ENCODE measurements around the gene ZNF155.

GRCh38 chr19:43956827-43957226, 27.2 kb upstream of the ZNF155 start:
- no peak for TF ChIP-seq TCF7L2 (IDR thresholded peaks at IDR 0.05; ENCODE audit: borderline replicate concordance, low read depth, low read length)
- no peak for TF ChIP-seq ZNF449 (tag by site-specific recombination; IDR thresholded peaks at IDR 0.05)
- no peak for TF ChIP-seq ZNF202 (tag by site-specific recombination; IDR thresholded peaks at IDR 0.05; ENCODE audit: borderline replicate concordance)
- no peak for TF ChIP-seq CTCF (tag by site-specific recombination; IDR thresholded peaks at IDR 0.05)
- no peak for TF ChIP-seq ZNF184 (tag by site-specific recombination; IDR thresholded peaks at IDR 0.05)
- TF ChIP-seq TRIM28 (IDR thresholded peaks at IDR 0.05; ENCODE audit: borderline replicate concordance, low read length): no peak
- TF ChIP-seq KLF17 (tag by site-specific recombination; IDR thresholded peaks at IDR 0.05): no peak
- TF ChIP-seq ZNF10 (tag by site-specific recombination; IDR thresholded peaks at IDR 0.05): no peak
- TF ChIP-seq REST (tag by site-specific recombination; IDR thresholded peaks at IDR 0.05): no peak
- no peak for TF ChIP-seq BCL6B (tag by site-specific recombination; IDR thresholded peaks at IDR 0.05)
- no peak for TF ChIP-seq ZSCAN4 (tag by site-specific recombination; IDR thresholded peaks at IDR 0.05)
- no peak for TF ChIP-seq ZNF394 (tag by site-specific recombination; IDR thresholded peaks at IDR 0.05; ENCODE audit: borderline replicate concordance)
- no peak for TF ChIP-seq ZNF24 (tag by site-specific recombination; IDR thresholded peaks at IDR 0.05)
- TF ChIP-seq ZNF621 (tag by site-specific recombination; IDR thresholded peaks at IDR 0.05): no peak
